ENCODE data around the gene ZBTB18.
"Not testable (repeated sequence)": the region's sequence is repeated elsewhere in the genome, so short reads cannot be mapped to it uniquely, and the experiment has no call there.

Gene ZBTB18

GRCh38 chr1:244022864-244023440 is 28.1 kb upstream of the ZBTB18 start:
- no peak overlapping the region for H3K27ac Mint-ChIP-seq
- ATAC-seq, result no peak
- no peaks in the 10 kb centered on the region for H3K4me1 Mint-ChIP-seq
- no peak overlapping the region for H3K4me3 Mint-ChIP-seq
- H3K27me3 Mint-ChIP-seq, result no peaks in the 10 kb centered on the region
- H3K9me3 Mint-ChIP-seq, result no peaks in the 10 kb centered on the region
- no peak for DNase-seq
- H3K36me3 Mint-ChIP-seq (ENCODE audit: low read depth), result no peaks in the 10 kb centered on the region

GRCh38 chr1:244027491-244028145 is 23.5 kb upstream of the ZBTB18 start:
- Mint-ChIP-seq H3K27me3 (no peaks in the 10 kb centered on the region), H3K36me3 (ENCODE audit: low read depth) (no peaks in the 10 kb centered on the region), H3K4me1 (no peaks in the 10 kb centered on the region), H3K9me3 (no peaks in the 10 kb centered on the region), H3K27ac (no peak overlapping the region), H3K4me3 (no peak overlapping the region)
- DNase-seq, result no peak
- no peak for ATAC-seq

GRCh38 chr1:244028701-244029100 is 22.4 kb upstream of the ZBTB18 start:
- Mint-ChIP-seq H3K9me3 (no peaks in the 10 kb centered on the region), H3K4me1 (no peaks in the 10 kb centered on the region), H3K36me3 (ENCODE audit: low read depth) (no peaks in the 10 kb centered on the region), H3K27me3 (no peaks in the 10 kb centered on the region), H3K27ac (no peak overlapping the region), H3K4me3 (no peak overlapping the region)
- no peak for ATAC-seq
- no peak for DNase-seq

DNA sequence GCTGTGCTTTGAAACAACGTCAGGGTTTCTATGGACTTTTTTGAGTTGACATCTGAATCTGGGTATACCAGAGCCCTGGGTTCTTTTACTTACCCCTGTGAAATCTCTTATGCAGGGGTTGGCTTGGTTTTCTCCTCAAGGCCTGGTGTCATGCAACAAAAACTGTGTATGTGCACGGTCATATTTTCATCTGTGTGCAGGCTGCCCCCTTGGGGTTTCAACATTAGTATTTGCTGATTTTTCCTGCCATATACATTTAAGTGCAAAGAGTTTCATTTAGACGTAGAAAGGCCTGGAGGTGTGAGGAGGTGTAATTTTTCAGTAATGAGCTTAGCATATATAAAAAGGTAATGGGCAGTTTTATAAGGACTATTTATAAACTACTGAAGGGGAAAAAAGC is 22.0 kb upstream of the ZBTB18 start:
- no peak overlapping the region for H3K27ac Mint-ChIP-seq
- ATAC-seq (no peak), DNase-seq (no peak)
- H3K27me3 Mint-ChIP-seq, result no peaks in the 10 kb centered on the region
- H3K9me3 Mint-ChIP-seq, result no peaks in the 10 kb centered on the region
- no peak overlapping the region for H3K4me3 Mint-ChIP-seq
- no peaks in the 10 kb centered on the region for H3K4me1 Mint-ChIP-seq
- H3K36me3 Mint-ChIP-seq (ENCODE audit: low read depth), result no peaks in the 10 kb centered on the region

DNA sequence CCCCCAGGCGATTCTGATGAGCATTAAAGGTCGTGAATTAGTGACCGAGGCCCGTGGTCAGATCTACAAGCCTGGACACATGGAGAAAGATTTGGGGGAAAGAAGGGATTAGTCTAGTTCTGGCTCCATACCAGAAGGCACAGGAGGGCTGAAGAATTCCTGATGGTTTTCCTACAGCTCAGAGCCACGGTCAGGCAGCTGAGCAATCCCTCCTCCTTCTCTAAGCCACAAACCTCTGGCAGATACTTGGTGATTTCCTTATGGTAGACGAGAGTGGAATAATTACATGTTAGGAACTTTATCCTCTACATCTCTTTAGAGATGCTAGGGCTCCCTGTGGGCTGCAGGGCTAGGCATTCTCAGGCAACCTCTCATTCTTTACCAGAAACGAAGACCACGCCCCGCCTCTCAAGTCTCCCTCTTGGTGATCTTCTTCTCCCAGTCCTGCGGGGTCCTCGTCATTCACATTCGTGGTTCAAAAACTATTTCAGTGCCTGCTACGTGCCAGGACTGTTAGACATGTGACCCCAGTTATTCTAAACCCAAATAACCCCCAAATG is 20.5 kb upstream of the ZBTB18 start:
- DNase-seq (no peak), ATAC-seq (no peak)
- H3K36me3 Mint-ChIP-seq (ENCODE audit: low read depth), result no peaks in the 10 kb centered on the region
- H3K27me3 Mint-ChIP-seq, result no peaks in the 10 kb centered on the region
- no peaks in the 10 kb centered on the region for H3K4me1 Mint-ChIP-seq
- H3K9me3 Mint-ChIP-seq, result no peaks in the 10 kb centered on the region
- H3K4me3 Mint-ChIP-seq, result no peak overlapping the region
- H3K27ac Mint-ChIP-seq, result no peak overlapping the region

DNA sequence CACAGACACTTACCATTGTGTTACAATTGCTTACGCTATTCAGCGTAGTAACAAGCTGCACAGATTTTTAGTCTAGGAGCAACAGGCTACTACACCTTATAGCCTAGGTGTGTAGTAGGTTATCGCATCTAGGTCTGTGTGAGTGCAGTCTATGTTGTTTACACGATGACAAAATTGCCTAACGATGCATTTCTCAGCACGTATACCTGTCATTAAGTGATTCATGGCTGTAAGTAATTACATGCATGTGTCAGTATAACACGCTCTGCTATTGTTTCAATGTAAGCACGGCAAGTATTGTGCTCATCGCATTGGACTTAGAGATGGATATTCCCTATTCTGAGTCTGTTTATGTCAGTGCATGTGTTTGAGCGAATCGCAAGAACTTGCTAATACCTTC is 15.7 kb upstream of the ZBTB18 start:
- H3K36me3 Mint-ChIP-seq (ENCODE audit: low read depth), result no peaks in the 10 kb centered on the region
- H3K27ac Mint-ChIP-seq, result no peak overlapping the region
- H3K27me3 Mint-ChIP-seq, result peaks cover 1% of the 10 kb centered on the region
- H3K4me1 Mint-ChIP-seq, result no peaks in the 10 kb centered on the region
- no peak overlapping the region for H3K4me3 Mint-ChIP-seq
- no peak for DNase-seq
- no peak for ATAC-seq
- no peaks in the 10 kb centered on the region for H3K9me3 Mint-ChIP-seq

DNA sequence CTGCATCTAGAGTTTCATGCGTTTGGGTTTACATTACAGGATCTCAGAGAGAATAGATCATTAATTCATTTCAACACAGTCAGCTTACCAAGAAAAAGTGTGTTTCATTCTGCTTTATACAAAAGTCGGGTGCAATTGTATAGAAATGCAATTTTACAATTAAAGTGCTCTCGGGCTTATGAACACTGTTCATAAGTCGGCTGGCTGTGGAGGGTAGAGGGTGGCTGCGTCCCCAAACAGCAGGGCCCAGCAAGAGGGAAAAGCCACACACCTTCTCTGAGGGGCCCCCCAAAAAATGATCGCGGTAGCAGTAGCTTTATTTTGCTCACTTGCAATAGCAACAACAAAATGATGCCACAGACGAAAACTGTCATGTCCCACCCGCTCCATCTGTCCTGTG is 13.8 kb upstream of the ZBTB18 start:
- DNase-seq (no peak), ATAC-seq (no peak)
- peaks cover 1% of the 10 kb centered on the region for H3K27me3 Mint-ChIP-seq
- no peaks in the 10 kb centered on the region for H3K9me3 Mint-ChIP-seq
- H3K36me3 Mint-ChIP-seq (ENCODE audit: low read depth), result no peaks in the 10 kb centered on the region
- no peak overlapping the region for H3K4me3 Mint-ChIP-seq
- no peak overlapping the region for H3K27ac Mint-ChIP-seq
- no peaks in the 10 kb centered on the region for H3K4me1 Mint-ChIP-seq

DNA sequence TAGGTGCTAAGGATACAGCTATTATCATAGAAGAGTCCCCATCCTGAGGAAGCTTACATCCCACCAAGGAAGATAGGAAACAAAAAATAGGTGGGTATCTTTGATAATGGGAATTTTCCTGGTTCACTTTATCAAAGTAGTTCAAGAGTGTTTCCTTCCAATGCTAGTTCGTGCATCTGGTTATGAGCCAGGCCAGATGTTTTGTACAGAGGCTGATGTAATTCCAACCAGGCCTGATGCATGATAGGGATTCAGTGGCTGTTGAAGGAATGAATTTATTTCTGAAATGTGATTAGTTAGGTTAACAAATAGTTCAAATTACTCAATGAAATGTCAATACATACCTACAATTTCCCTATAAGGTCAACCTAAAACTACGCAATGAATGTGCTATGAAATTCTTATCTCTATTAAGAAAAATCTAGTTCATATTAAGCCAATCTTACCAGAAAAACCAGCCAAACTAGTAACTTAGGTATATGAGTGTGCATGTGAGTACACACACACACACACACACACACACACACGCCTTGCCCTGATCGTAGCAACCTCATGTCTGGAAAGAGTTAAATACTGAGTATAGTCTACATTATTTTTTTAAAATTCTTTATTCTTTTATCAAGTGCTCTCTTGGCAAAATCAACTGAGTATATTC is 9.5 kb upstream of the ZBTB18 start:
- Mint-ChIP-seq H3K36me3 (ENCODE audit: low read depth) (no peaks in the 10 kb centered on the region), H3K27me3 (peaks cover 1% of the 10 kb centered on the region)
- no peak for DNase-seq

GRCh38 chr1:244042293-244042692 is 8.8 kb upstream of the ZBTB18 start:
- Mint-ChIP-seq H3K36me3 (ENCODE audit: low read depth) (no peaks in the 10 kb centered on the region), H3K9me3 (no peaks in the 10 kb centered on the region), H3K4me1 (peaks cover 22% of the 10 kb centered on the region), H3K27ac (no peak overlapping the region), H3K4me3 (no peak overlapping the region), H3K27me3 (no peaks in the 10 kb centered on the region)
- DNase-seq, result no peak
- no peak for ATAC-seq

More for the DNA sequence above, 9.5 kb upstream of the ZBTB18 start:
- Mint-ChIP-seq H3K9me3 (no peaks in the 10 kb centered on the region), H3K4me3 (no peak overlapping the region), H3K27ac (no peak overlapping the region), H3K4me1 (peaks cover 15% of the 10 kb centered on the region)
- ATAC-seq, result no peak

DNA sequence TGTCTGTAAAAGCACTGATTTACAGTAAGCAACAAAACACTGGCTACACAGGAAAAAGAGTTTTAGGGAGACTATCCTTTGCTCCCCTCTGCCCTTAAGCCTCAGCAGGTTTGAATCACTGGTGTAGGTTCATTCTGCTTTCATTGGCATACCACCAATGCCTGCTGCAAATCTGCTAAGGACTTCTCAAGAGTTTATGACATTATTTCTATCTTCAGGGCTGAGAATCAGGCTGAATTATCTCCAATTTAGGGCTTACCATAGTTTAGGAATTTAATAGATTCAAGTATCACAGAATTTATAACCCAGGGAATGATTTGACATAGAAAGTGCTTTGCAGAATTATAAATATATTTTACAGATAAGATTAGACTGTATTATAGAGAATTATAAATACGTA is 6.7 kb upstream of the ZBTB18 start:
- ATAC-seq (no peak), DNase-seq (no peak)
- no peaks in the 10 kb centered on the region for H3K36me3 Mint-ChIP-seq (ENCODE audit: low read depth)
- H3K4me1 Mint-ChIP-seq, result peaks cover 26% of the 10 kb centered on the region
- no peak overlapping the region for H3K4me3 Mint-ChIP-seq
- H3K27me3 Mint-ChIP-seq, result no peaks in the 10 kb centered on the region
- no peak overlapping the region for H3K27ac Mint-ChIP-seq
- H3K9me3 Mint-ChIP-seq, result no peaks in the 10 kb centered on the region

DNA sequence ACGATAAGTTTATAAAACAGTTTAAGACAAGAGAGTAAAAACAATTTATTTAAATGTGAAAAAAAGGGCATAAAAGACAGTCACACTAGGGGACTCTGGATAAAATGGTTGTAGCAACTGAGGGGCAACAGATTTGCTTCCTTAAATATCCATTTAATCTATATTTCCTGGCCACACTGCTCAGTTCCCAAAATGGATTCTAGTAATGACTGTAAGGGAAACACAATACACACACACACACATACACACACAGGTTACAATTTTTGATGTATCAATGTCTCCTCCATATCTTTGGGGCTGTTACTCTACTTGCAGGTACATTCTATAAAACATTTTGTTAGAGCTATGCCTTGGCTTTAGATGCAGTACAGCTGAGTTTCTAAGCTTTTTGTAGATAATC is 4.8 kb upstream of the ZBTB18 start:
- DNase-seq; ATAC-seq; H3K36me3 Mint-ChIP-seq (ENCODE audit: low read depth); H3K9me3 Mint-ChIP-seq; H3K27me3 Mint-ChIP-seq: not testable (repeated sequence)
- Mint-ChIP-seq H3K4me3 (peak overlapping the region; percentile 94), H3K27ac (peak overlapping the region; percentile 93), H3K4me1 (peaks cover 26% of the 10 kb centered on the region)

GRCh38 chr1:244046907-244047611 is 4.0 kb upstream of the ZBTB18 start:
- no peaks in the 10 kb centered on the region for H3K9me3 Mint-ChIP-seq
- ATAC-seq (no peak), DNase-seq (no peak)
- H3K36me3 Mint-ChIP-seq (ENCODE audit: low read depth), result no peaks in the 10 kb centered on the region
- no peaks in the 10 kb centered on the region for H3K27me3 Mint-ChIP-seq
- H3K4me3 Mint-ChIP-seq, result peak overlapping the region; percentile 94
- peaks cover 26% of the 10 kb centered on the region for H3K4me1 Mint-ChIP-seq
- H3K27ac Mint-ChIP-seq, result peak overlapping the region; percentile 93

- Mint-ChIP-seq H3K4me3 (peak overlapping the region; percentile 94), H3K9me3 (no peaks in the 10 kb centered on the region), H3K4me1 (peaks cover 26% of the 10 kb centered on the region), H3K27me3 (no peaks in the 10 kb centered on the region), H3K36me3 (ENCODE audit: low read depth) (no peaks in the 10 kb centered on the region), H3K27ac (peak overlapping the region; percentile 93)
- ATAC-seq (peak; percentile 6), DNase-seq (no peak)
Measured at GRCh38 chr1:244047621-244048255, 3.3 kb upstream of the ZBTB18 start.
